HG03378 (cell line): ENCODE data around the gene HMX1.

Source experiments
- ATAC-seq: cut with Tn5 transposase; IDR thresholded peaks from one replicate; pipeline ENCODE4 v1.9.1; 2021; ENCODE audit warnings: mild to moderate bottlenecking, moderate library complexity; ENCODE audit not compliant: unreplicated experiment

Gene HMX1

GRCh38 chr4:8871417-8872401 lies at the start of gene HMX1:
HMX1 (minus strand) TSS chr4:8871839; CDS start chr4:8871614, 225 bp downstream.
- ATAC-seq = no peak

GRCh38 chr4:8920969-8921368 lies 49.3 kb upstream of the HMX1 start:
- ATAC-seq = no peak

GRCh38 chr4:8920289-8920965 lies 48.8 kb upstream of the HMX1 start:
- ATAC-seq = no peak

- no peak for ATAC-seq
These were observed 48.1 kb upstream of the HMX1 start for GRCh38 chr4:8919651-8920288.

- peak; percentile 81 for ATAC-seq
These were observed 46.5 kb upstream of the HMX1 start for GRCh38 chr4:8917868-8918783.

DNA sequence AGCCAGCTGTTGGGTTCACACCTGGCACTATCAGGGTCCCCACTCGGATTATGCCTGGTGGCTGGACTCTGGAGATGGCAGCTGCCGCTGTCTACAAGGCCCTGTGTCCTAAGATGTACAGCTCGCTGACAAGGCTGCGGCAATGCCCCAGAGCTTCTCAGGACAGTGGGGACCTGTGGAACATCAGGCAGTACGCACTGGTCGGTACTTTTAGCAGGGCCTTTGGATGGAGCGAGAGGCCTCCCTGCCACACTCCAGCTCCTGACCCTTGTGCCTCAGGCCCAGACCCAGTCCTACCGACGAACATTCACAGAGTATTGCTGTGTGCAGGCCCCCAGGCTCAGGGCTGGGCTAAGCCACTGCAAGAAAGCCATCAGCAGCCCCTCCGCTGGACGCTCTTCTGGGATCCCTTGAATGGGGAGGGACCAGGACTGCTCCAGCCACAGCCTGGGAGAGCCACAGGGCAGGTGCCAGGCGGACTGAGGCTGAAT lies 45.7 kb upstream of the HMX1 start:
- ATAC-seq = no peak

DNA sequence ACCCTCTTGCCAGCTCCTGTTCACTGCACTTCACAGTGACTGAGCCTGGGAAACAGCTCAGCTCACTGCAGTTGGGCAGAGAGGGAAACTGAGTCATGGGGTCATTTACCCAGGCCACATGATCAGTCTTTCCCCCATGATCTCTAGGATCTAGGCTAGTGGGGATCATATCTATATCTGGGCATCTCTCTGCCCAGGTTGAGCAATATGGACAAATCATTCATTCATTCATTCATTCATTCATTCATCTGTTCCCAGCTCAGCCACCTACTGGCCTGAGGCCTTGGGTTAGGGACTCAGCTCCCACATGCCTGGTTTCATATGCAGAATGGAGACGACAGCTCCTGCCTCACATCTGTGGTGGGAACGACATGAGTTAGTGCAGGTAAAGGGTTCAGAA lies 45.3 kb upstream of the HMX1 start:
- no peak for ATAC-seq

GRCh38 chr4:8916351-8916885 lies 44.8 kb upstream of the HMX1 start:
- no peak for ATAC-seq

- ATAC-seq = no peak
These were observed 43.9 kb upstream of the HMX1 start for GRCh38 chr4:8915201-8916200.

- ATAC-seq = no peak
These were observed 43.0 kb upstream of the HMX1 start for GRCh38 chr4:8914461-8915171.

- no peak for ATAC-seq
These were observed 42.3 kb upstream of the HMX1 start for GRCh38 chr4:8913858-8914460.

GRCh38 chr4:8913121-8913857 lies 41.6 kb upstream of the HMX1 start:
- ATAC-seq = no peak

DNA sequence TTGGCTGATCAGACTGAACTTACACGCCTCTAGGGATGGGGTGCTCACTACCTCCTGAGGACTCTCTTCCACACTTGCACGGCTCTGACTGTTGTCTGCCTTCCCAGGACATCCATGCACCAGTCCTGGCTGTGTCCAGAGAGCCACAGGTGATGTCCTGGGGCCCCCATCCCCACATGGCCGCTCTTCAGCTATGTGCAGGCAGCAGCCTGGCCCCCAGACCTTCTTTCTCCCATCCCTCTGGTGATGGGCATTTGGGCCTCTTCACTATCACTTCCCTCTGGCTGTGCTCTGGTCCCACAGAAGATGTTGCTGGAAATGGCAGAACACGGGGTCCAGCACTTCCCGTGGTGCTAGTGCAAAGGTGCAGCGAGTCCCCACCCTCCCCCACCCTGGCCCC lies 40.9 kb upstream of the HMX1 start:
- no peak for ATAC-seq

DNA sequence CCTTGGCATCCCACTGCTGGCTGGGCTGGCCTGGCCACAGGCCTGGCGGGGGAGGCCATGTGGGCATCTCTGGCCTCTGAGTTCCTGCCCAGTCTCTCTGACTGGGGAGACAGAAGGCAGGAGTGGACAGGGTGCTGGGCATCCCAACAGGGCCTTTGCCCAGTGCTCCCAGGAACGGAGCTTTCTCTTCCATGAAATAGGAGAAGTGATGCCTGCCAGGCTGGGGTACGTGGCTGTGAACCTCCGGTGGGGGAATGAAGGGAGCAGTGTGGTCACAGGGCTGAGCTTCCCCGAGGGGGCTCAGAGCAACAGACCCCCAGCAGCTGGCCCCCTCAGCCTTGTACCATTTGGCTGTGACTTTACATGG lies 40.4 kb upstream of the HMX1 start:
- no peak for ATAC-seq

DNA sequence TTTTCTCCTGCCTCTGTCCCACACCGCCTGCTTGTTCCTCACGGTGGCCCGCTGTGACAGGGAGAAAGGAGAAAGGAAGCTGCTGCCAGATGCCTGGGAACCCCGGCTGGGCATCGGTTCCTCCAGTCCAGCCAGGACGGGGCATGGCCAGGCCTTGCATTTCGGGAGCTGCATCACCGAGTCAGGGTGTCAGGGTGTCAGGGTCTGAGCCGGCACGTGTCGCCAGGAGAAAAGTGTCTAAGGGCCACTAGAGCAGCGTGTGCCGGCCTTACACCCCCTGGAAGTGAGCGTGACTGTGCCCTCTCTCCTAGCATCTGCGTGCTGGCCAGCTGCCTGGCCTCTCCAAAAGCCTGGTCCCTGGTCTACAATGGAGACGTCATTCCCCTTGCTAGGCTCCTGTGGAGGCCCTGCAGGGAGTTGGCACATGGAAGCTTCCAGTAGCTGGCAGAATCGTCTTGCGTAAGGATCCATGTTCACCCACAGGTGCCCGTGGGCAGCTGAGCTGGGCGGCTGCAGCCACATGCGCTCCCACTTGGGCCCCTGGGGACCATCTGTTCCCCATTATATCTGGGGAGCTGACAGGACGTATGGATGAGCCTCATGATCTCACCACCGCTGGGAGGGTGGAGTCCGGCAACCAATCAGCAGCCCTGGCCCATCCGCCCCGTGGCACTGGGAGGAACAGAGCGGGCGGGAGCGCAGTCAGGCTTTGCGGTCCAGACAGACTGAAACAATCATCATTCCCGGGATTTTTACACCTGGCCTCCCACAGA lies 39.9 kb upstream of the HMX1 start:
- ATAC-seq = no peak

DNA sequence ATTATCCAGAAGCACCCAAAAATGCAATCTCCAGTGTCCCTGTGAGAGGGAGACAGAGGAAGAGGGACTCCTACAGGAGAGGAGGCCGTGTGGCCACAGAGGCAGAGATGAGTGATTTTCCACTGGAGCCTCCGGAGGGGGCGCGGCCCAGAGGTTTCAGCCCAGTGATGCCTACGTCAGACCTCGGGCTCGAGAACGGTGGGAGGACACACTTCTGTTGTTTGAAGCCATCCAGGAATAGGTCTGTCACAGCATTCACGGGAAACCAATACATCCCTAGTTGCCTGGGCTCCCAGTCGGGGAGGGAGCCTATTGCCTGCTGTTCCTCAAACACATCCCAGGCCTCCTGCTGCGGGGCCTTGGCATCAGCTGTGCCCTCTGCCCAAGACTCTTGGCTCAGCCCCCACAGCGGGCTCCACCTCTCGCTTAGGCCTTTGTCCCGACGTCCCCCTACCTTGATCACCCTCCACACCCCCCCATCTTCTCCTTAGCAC lies 39.2 kb upstream of the HMX1 start:
- no peak for ATAC-seq
